ENCODE data around the gene CD101. TPM values are rescaled to one million over a fixed set of nuclear protein-coding genes. Genes with fewer than 3 reads are reported as not detected.
"Not testable (repeated sequence)": the region's sequence is repeated elsewhere in the genome, so short reads cannot be mapped to it uniquely, and the experiment has no call there.

The CD101 gene, protein sequence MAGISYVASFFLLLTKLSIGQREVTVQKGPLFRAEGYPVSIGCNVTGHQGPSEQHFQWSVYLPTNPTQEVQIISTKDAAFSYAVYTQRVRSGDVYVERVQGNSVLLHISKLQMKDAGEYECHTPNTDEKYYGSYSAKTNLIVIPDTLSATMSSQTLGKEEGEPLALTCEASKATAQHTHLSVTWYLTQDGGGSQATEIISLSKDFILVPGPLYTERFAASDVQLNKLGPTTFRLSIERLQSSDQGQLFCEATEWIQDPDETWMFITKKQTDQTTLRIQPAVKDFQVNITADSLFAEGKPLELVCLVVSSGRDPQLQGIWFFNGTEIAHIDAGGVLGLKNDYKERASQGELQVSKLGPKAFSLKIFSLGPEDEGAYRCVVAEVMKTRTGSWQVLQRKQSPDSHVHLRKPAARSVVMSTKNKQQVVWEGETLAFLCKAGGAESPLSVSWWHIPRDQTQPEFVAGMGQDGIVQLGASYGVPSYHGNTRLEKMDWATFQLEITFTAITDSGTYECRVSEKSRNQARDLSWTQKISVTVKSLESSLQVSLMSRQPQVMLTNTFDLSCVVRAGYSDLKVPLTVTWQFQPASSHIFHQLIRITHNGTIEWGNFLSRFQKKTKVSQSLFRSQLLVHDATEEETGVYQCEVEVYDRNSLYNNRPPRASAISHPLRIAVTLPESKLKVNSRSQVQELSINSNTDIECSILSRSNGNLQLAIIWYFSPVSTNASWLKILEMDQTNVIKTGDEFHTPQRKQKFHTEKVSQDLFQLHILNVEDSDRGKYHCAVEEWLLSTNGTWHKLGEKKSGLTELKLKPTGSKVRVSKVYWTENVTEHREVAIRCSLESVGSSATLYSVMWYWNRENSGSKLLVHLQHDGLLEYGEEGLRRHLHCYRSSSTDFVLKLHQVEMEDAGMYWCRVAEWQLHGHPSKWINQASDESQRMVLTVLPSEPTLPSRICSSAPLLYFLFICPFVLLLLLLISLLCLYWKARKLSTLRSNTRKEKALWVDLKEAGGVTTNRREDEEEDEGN
- total RNA-seq = 0.06 and 0.24 TPM in 2 replicates

DNA sequence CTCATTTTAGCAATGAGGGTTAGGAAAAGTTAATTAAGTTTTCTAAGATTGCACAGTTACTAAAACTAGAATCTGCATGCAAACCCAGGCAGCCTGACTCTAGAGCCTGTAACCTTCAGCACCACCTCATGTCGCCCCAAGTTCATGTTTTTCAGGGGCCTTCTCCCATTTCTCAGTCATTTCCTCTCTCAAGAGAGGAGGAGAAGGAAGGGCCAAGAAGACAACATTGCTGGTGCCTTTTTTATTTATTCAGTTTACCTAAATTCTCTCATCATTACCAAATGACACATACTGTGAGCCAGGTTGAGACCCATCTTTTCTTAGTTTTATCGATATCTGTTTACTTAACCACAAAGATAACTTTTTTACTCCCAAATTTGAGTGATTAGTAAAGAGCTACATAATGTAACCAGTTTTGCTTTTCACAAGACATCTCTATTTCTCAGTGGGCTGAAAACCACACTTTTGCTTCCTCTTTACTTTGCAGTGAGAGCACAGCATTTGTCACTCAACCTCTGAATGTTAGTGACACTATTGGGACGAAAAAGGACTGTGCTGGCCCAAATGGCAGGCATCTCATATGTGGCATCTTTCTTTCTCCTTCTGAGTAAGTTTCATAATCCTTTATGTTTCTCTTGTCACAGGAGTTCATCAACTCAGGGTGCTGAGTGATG lies at the start of gene CD101:
CD101 (plus strand) TSS at position 507 of the 674 bp plus-strand sequence; CDS start at position 565, 58 bp downstream.
- DNase-seq (ENCODE audit: extremely low read depth, low read depth, low spot score) = no peak

DNA sequence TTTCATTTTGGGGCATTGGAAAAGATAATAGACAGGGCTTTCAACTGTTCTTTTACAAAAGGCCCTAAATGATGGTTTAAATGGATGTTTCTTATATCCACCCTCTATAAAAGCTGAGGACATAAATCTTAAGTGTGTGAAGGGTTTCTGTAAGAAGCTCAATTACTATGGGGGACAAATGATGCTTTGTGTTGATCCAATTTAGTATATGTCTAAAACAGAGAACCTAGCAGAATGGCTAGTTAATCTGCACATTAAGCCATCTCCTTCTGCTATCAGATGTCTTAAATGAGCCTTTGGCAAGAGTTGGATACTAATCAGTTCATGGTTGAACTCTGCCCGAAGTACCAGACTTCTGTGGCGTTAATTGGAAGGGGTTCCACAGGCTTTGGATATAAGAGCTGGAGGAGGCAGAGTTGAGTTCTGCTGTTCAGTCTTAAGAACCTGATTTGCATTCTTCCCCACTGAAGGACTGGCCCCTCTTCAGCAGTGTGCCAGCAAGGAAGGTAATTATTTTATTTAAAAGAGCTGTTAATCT lies 48.8 kb upstream of the CD101 start:
- DNase-seq (ENCODE audit: extremely low read depth, low read depth, low spot score) = no peak

DNA sequence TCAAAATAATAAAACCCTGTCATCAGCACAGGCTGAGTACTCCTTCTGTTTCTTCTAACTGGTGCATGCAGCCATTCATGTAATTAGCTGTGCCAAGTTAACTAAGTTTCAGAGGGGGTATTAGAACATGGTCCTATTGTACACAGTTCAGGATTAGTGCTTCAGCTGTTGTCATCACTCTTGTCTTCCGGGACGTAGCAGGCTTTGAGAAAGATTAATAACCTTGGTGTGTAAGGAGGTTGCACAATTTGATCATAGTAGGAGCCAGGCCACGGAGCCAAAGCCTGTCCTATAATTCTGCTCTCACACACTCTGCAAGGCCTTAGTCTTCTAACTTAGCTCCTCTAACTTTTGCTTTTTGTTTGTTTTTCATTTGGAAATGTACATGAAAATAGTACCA lies 47.1 kb upstream of the CD101 start:
- no peak for DNase-seq (ENCODE audit: extremely low read depth, low read depth, low spot score)

DNA sequence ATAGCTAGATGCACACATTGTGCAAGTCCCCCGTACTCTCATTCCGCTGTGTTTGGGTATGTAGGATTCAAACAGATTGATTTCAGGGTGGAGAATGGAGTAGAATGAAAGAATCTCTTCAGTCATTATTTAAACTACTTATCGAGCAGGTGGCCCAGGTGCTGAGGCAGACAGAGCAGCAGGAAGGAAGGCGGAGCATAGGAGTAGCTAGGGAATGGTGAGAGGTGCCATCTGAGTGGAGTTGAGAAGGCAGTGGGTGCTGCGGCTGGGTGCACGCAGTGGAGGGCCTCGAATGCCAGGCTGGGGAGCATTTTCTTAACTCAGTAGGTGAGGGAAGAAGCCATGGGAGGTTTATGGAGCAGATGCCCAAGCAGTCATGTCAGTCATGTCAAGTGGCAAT lies 45.2 kb upstream of the CD101 start:
- DNase-seq (ENCODE audit: extremely low read depth, low read depth, low spot score) = no peak

DNA sequence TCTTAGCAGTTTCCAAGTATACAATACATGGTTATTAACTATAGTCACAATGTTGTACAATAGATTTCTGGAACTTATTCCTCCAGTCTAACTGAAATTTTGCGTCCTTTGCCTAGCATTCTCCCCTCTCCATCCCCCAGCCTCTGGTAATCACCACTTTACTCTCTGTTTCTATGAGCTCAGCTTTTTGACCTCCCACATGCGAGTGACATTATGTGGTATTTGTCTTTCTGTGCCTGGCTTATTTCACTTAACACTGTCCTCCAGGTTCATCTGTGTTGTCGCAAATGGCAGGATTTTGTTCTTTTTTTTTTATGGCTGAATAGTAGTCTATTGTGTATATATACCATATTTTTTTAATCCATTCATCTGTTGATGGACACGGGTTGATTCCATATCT lies 43.9 kb upstream of the CD101 start:
- DNase-seq (ENCODE audit: extremely low read depth, low read depth, low spot score) = no peak

DNA sequence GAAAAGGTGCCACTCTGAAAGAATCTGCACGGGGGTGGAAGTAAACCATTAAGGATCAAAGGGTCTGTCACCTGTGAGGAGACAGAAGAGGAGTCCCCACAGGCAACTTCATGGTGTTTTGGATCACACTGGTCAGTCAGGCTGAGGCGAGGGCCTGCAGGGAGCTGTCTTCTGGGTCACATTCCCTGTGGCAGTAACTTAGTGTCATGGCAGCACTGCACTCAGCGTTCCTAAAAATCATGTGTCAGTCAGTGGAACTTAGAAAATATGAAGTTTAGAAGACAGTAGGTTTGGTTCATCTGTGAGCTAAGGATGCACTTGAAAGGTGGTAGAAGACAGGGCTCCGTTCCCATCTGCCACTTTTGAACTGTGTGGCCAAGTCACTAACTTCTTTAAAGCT lies 43.5 kb upstream of the CD101 start:
- no peak for DNase-seq (ENCODE audit: extremely low read depth, low read depth, low spot score)

DNA sequence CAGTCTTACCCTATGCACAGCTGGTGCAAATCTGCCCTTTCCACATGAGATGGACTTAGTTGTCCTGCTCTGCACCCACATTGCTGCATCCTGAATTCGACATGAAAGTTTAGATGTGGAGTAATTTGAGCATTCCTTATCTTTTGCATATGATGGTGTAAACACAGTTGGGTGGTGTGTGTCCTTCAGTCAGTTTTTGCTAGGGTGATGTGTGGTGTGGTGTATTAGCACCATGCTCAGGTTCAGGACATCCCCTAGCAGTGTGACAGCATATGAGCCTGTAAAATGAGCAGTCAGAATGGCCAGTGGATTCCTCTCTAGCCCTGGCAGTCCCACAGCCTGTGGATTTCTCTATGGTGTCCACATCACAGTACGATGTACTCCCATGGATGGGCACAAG lies 42.6 kb upstream of the CD101 start:
- no peak for DNase-seq (ENCODE audit: extremely low read depth, low read depth, low spot score)

DNA sequence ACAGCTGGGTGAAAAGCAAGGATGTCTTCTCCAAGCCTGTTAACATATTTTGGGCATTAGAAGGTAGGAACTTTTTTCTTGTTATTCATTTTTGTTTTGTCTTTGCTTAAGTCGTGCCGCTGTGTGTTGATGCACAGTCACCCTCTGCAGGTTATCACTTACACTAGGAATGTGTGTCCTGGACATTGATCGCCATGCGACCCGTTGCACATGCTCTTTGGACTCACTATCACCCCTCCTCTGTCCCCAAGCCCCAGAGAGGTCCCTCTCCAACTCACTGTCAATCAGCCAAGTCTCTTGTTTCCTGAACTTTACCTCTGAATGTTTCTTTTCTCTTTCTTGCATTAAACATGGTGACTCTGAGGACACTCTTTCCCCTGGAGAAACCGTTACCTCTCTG lies 40.0 kb upstream of the CD101 start:
- DNase-seq (ENCODE audit: extremely low read depth, low read depth, low spot score) = no peak

DNA sequence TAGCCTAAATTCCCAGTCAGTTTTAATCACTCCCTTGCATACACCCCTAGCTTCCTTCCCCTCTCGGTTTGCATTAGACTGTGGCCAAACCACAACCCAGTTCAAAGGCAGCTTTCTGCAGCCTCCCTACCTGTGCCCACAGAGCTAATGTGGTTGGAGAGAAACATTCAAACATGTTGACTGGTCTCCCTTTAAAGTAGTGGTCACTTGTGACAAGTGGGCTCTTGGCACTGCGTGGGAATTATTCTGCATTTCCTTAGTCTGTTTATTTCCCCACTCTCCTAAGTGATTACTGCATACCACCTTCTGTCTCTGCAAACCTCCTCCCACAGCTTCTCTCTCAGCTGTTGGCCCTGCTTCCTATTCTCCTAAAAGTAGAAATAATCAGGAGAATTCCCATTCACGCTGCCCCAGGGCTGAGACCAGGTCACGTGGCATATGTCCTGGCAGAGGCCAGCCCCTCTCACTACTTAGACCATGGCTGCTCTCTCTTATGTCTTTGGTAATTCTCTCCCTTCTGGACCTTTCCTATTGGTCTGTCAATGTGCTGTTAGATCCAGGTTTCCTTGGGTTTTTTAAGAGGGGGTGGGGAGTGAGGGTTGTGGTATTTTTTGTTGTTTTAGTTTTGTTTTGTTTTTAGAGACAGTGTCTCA lies 38.4 kb upstream of the CD101 start:
- DNase-seq (ENCODE audit: extremely low read depth, low read depth, low spot score) = no peak

DNA sequence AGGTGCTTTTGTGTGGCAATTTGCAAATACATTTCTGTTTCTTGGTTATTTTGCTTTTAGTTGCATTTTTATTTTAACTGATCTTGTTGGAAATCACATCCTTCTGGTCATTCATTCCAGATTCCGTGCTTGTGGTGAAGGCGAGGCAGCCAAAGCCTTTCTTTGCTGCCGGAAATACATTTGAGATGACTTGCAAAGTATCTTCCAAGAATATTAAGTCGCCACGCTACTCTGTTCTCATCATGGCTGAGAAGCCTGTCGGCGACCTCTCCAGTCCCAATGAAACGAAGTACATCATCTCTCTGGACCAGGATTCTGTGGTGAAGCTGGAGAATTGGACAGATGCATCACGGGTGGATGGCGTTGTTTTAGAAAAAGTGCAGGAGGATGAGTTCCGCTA lies 34.8 kb upstream of the CD101 start:
- no peak for DNase-seq (ENCODE audit: extremely low read depth, low read depth, low spot score)

DNA sequence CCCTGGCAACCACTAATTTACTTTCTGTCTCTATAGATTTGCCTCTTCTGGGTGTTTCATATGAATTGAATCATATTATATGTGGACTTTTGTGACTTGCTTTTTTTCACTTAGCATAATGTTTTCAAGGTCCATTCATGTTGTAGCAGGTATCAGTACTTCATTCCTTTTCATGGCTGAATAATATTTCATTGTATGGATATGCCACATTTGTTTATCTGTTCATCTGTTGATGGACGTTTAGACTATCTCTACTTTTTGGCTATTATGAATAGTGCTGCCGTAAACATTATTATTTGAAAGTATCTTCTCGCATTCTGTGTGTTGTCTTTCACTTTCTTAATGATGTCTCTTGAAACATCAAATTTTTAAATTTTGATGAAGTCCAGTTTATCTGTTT lies 32.8 kb upstream of the CD101 start:
- no peak for DNase-seq (ENCODE audit: extremely low read depth, low read depth, low spot score)

DNA sequence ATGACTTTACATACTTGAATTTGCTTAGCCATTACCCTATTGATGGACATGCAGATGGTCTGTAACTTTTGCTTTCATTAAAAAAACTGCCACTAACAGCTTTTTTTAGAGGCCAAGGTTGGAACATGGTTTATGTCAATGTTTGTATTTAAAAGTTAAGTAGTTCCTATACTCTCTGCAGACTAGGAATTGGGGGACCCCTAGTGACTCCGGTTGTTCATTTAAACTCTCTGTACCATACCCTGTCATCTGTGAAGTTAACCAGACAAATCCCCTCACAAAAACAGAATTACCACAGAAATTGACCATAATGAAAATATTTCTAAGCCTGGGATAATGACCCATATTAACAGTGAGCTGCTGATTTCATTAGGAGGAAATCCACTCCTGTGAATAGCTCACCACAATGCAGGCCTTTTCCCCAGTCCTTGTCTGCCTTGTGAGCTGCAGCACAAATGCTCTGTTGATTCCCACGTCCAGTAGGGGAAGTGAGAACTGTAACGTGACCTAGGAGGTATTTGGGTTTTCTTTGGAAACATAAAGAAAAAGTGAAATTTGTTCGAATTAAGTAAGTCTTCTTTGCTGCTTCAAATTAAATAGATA lies 30.2 kb upstream of the CD101 start:
- no peak for DNase-seq (ENCODE audit: extremely low read depth, low read depth, low spot score)

DNA sequence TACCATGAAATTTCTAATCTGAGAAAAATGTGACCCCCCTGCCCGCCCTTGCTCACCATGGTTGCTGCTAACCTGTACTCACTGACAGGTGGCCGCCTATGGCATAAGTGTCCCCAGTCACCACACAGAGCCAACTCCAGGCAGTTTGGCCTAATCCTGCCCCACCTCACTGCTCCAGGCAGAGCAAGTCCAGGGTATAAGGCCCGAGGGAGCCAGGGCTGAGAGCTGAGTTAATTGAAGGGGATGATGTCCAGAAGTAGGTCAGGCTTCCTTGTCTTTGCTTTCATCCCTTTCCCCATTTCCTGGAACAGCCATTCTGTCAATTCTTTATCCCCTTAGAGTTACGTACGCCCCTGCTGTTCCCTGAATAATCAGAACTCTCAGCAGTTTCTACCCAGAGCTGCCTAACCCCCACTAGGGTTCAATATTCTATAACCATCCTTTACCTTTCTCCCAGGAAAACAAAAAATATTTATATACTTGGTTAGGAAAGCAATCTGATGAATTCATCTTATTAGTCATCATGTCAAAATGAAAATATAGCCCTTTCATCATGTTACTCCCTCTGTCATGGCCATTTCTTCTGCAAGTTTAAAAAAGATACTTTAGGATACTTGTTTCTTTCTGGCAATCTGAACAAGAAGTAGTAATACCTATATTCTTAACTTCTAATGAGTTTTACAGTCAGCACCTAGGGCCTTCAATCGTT lies 29.4 kb upstream of the CD101 start:
- DNase-seq (ENCODE audit: extremely low read depth, low read depth, low spot score) = no peak

DNA sequence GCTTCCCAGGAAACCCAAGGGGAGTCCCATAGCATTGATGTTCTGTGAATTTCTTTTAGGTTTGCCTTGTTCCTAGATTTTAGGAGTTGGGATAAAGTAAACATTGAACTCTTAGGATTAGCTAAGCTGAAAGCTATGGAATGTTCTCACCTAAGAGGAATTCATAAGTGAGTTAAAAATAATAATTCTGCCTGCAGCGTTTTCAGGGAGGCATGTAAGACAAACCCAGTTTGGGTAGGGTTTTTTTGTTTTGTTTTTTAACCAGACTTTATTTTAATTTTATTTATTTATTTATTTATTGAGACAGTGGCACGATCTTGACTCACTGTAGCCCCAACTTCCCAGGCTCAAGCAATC lies 28.9 kb upstream of the CD101 start:
- DNase-seq (ENCODE audit: extremely low read depth, low read depth, low spot score) = no peak

DNA sequence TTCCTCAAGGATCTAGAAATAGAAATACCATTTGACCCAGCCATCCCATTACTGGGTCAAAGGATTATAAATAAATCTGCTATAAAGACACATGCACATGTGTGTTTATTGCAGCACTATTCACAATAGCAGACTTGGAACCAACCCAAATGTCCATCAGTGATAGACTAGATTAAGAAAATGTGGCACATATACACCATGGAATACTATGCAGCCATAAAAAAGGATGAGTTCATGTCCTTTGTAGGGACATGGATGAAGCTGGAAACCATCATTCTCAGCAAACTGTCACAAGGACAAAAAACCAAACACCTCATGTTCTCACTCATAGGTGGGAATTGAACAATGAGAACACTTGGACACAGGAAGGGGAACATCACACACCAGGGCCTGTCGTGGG lies 21.3 kb upstream of the CD101 start:
- not testable (repeated sequence) for DNase-seq (ENCODE audit: extremely low read depth, low read depth, low spot score)

DNA sequence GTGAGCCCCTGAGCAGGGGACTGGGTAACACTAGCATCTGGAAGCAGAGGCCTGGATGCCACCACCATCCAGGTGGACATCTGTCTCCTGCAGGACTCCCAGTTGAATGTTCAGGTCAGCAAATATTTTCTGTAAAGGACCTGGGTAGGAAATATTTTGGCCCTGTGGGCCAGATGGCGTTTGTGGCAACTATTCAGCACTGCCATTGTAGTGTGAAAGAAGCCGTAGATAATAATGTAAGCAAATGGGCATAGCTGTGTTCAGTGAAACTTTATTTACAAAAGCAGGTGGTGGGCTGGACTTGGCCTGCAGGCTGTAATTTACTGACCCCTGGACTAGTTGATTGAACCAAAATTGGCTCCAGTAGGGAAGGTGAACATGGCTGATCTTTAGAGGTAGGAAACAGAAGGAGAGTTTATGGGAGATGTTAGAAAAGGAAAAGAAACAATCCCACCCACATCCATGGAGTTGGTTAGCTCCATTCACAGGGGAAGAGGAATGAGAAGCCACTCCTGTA lies 20.0 kb upstream of the CD101 start:
- no peak for DNase-seq (ENCODE audit: extremely low read depth, low read depth, low spot score)

DNA sequence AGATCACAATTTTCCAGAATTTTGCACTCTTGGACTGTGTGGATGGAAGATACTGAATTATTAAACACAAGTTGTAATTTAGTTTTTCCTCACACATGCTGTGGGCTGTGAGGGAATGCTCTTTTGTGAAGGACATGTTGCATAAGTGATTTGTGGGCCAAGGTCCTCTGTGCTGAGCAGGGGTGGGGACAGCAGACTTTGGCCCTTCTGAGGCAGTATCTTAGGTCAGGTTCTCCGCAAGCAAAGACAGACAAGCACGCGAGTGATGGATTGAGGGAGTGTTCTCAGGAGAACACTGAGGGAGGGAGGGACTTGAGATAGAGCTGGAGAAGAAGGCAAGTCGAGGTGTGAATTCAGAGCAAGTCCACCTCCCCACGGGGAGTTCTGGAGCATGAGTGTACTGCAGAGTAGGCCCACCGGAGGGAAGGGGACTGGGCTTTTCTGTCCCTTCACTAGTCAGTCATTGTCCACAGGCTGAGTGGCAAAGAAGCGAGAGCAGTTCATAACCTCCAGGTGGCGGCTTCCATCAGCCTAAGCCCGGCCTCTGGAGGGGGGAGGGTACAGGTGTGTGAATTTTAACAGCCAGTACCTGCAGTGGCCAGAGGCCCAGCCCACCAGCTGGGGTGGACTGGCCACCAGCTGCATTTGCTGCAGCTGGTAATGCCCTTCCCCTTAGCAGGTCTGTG lies 19.1 kb upstream of the CD101 start:
- no peak for DNase-seq (ENCODE audit: extremely low read depth, low read depth, low spot score)

DNA sequence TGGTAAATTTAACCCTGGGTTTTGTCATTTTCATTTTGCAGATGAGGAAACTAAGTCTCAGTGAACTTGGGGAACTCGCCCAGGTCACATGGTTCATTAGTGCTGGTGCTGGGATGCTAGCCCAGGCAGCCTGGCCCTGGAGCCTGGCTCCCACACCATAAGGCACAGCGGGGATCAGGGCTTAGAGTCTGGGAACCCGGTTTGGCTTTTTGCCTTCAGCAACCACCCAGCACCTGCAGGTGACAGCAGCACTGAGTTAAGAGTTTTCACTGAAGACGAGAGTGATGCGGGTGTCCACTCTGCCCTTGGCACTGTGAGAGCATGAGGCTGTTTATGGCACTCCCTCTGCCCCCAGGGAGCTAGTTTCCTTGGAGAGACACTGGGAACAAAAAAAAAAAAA lies 18.4 kb upstream of the CD101 start:
- no peak for DNase-seq (ENCODE audit: extremely low read depth, low read depth, low spot score)

DNA sequence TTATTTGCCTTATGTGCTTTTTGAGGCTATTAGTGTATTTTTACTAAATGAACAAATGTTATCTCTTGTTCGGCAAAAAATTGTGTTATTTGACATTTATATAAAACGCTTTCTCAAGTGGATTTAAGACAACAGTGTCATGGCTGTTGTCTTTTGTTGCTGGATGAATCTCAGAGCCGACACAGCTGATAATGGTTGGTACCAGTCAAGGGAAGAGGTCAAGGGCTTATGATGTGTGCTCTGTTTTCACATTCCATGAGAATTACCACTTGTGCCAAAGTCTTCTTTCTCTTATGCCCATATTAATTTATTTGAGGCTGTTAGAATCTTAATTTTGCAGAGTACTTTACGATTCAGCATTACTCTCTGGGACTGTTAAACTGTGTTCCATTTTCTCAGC lies 17.9 kb upstream of the CD101 start:
- no peak for DNase-seq (ENCODE audit: extremely low read depth, low read depth, low spot score)

All from glomerular endothelial cell (primary cell).